B cell (primary cell): ENCODE measurements around the gene MPZL1. TPM values are rescaled to one million over a fixed set of nuclear protein-coding genes. Genes with fewer than 3 reads are reported as not detected.

ENCODE experiments used
- ATAC-seq: fragments of 200-7000 bp; cut with Tn5 transposase; one replicate; pipeline ENCODE4 v1.10.0; 2021; ENCODE audit warnings: low read depth, mild to moderate bottlenecking, moderate number of reproducible peaks, moderate library complexity
- CTCF ChIA-PET: fragments of 350-600 bp; sonication (Branson Sonifier 250); formaldehyde crosslinking; loops from one replicate; lab custom pipeline; 2021; ENCODE audit warnings: antibody characterized with exemption, inconsistent platforms; lab: Charles Lee
- POLR2A ChIA-PET: fragments of 350-600 bp; sonication (Branson Sonifier 250); formaldehyde crosslinking; loops from one replicate; lab custom pipeline; 2021; ENCODE audit warnings: antibody characterized with exemption; lab: Charles Lee
- DNase-seq: peaks from one replicate; pipeline ENCODE4 v3.0.0; 2013
- H2AFZ ChIP-seq: 2 replicates; pipeline ENCODE4 v1.6.1; 2012; ENCODE audit warnings: mild to moderate bottlenecking, low read depth, low read length; ENCODE audit not compliant: insufficient read depth, poor library complexity, severe bottlenecking
- H3K27ac ChIP-seq, 2 donors: 1 replicate in 1 of 2; 2 replicates in 1 of 2; pipeline ENCODE4 v1.5.1; 2012 to 2013; ENCODE audit warnings: low read length in 2 of 2, mild to moderate bottlenecking in 2 of 2, moderate library complexity in 1 of 2
- H3K27me3 ChIP-seq, 4 experiments: fragments of 200-600 bp in 1 of 4; sonication (generic) in 1 of 4; replicated peaks in 1 of 4; 1 replicate in 2 of 4; 2 replicates in 2 of 4; pipeline versions ENCODE4 v1.6.1 to v1.7.0; 2013 to 2016; ENCODE audit warnings: low read length in 3 of 4, mild to moderate bottlenecking in 2 of 4, mixed read lengths in 1 of 4, moderate library complexity in 1 of 4; ENCODE audit not compliant: insufficient read depth in 4 of 4, control insufficient read depth in 3 of 4; ENCODE audit errors: control extremely low read depth in 1 of 4
- H3K36me3 ChIP-seq, 2 experiments: replicated peaks in 1 of 2; 1 replicate in 1 of 2; 2 replicates in 1 of 2; pipeline versions ENCODE4 v1.6.1 to v1.7.1; 2013; ENCODE audit warnings: low read length in 1 of 2; ENCODE audit not compliant: insufficient read depth in 2 of 2, control insufficient read depth in 1 of 2; ENCODE audit errors: control extremely low read depth in 1 of 2, extremely low read depth in 1 of 2
- H3K4me1 ChIP-seq, 2 donors: fragments of 200-600 bp in 1 of 2; sonication (generic) in 1 of 2; 1 replicate in 1 of 2; 2 replicates in 1 of 2; pipeline versions ENCODE4 v1.5.1 to v1.6.1; 2013 to 2017; ENCODE audit warnings: low read length in 2 of 2; ENCODE audit not compliant: control insufficient read depth in 2 of 2, insufficient read depth in 2 of 2
- H3K4me2 ChIP-seq: replicated peaks from 2 replicates; pipeline ENCODE3; 2012; ENCODE audit warnings: mild to moderate bottlenecking, low read depth, low read length; ENCODE audit not compliant: poor library complexity, severe bottlenecking
- H3K4me3 ChIP-seq, 5 experiments: fragments of 200-600 bp in 1 of 5; sonication (generic) in 1 of 5; 1 replicate in 3 of 5; 2 replicates in 2 of 5; pipeline versions ENCODE4 v1.5.1 to v1.7.0; 2011 to 2016; ENCODE audit warnings: low read length in 4 of 5, mild to moderate bottlenecking in 4 of 5, low read depth in 2 of 5, control low read depth in 1 of 5, moderate library complexity in 1 of 5; ENCODE audit not compliant: insufficient read depth in 1 of 5; ENCODE audit errors: control extremely low read depth in 1 of 5, extremely low read depth in 1 of 5
- H3K79me2 ChIP-seq: fragments of 200-600 bp; sonication (generic); one replicate; pipeline ENCODE4 v1.6.0; 2016; ENCODE audit warnings: low read length; ENCODE audit not compliant: control insufficient read depth, insufficient read depth
- H3K9ac ChIP-seq: fragments of 200-600 bp; sonication (generic); 2 replicates; pipeline ENCODE4 v1.6.1; 2017; ENCODE audit warnings: mild to moderate bottlenecking, low read length, moderate library complexity
- H3K9me3 ChIP-seq, 3 donors: one replicate each; pipeline versions ENCODE4 v1.6.1 to v1.7.1; 2013; ENCODE audit warnings: low read length in 2 of 3; ENCODE audit not compliant: control insufficient read depth in 2 of 3, insufficient read depth in 1 of 3; ENCODE audit errors: control extremely low read depth in 1 of 3
- H4K20me1 ChIP-seq: 2 replicates; pipeline ENCODE4 v1.6.0; 2012; ENCODE audit warnings: mild to moderate bottlenecking, low read length; ENCODE audit not compliant: insufficient read depth, control insufficient read depth, poor library complexity, severe bottlenecking
- H3K27ac Mint-ChIP-seq: one replicate; pipeline ENCODE4 v1.8.0; 2021; ENCODE audit warnings: mixed read lengths
- H3K27me3 Mint-ChIP-seq: one replicate; pipeline ENCODE4 v1.8.0; 2021; ENCODE audit warnings: mixed read lengths
- H3K4me1 Mint-ChIP-seq: one replicate; pipeline ENCODE4 v1.8.0; 2021; ENCODE audit warnings: mixed read lengths
- H3K4me3 Mint-ChIP-seq: one replicate; pipeline ENCODE4 v1.8.0; 2021; ENCODE audit warnings: mixed read lengths
- H3K9me3 Mint-ChIP-seq: one replicate; pipeline ENCODE4 v1.8.0; 2022; ENCODE audit warnings: mixed read lengths; ENCODE audit not compliant: insufficient read depth
- CTCF ChIP-seq: fragments of 200-600 bp; IDR thresholded peaks from one replicate; pipeline ENCODE4 v1.8.0; 2022; ENCODE audit warnings: antibody characterized with exemption, mild to moderate bottlenecking
- EZH2 ChIP-seq: IDR thresholded peaks from 2 replicates; pipeline ENCODE4 v1.6.1; 2012; ENCODE audit warnings: borderline replicate concordance, low read depth, mild to moderate bottlenecking, moderate library complexity, low read length; ENCODE audit not compliant: insufficient read depth, poor library complexity, severe bottlenecking
- WGBS: methylation state at CpG from one replicate; pipeline ENCODE4 v1.1.5; 2013; ENCODE audit warnings: missing lambda C conversion rate; ENCODE audit not compliant: insufficient coverage; 5-methylcytosine and 5-hydroxymethylcytosine counted together
- intact Hi-C: fragments of 100-400 bp; cut with micrococcal nuclease; formaldehyde crosslinking; loops from one replicate; pipeline ENCODE4 v1.10.0; 2022
- polyA plus RNA-seq: library from polyadenylated mRNA; depleted of rRNA; stranded (reverse); fragments of >200 nt; gene quantifications from 2 replicates; pipeline ENCODE4 v1.2.3, GENCODE V29; 2012
- total RNA-seq, 2 donors: library from RNA; stranded (reverse); fragments of 120-200 nt in 1 of 2; gene quantifications; 1 replicate in 1 of 2; 2 replicates in 1 of 2; pipeline versions ENCODE4 v1.2.3 to v1.2.4, GENCODE V29; 2013 to 2022

The MPZL1 gene
- total and polyA plus RNA-seq, 2 donors (not counting 1 experiment from before 2014, with no cell fraction given): 15.4 to 27.7 TPM

GRCh38 chr1:167749741-167750140 is 28.0 kb downstream of the MPZL1 start:
- H3K36me3 ChIP-seq: no peaks in the 10 kb centered on the region
- ChIA-PET CTCF (interaction anchor here (1.5 to 1.8 kb wide), 2 partner anchors 12 to 34 kb away, joined by 5 to 6 read pairs; no protein-coding TSS in a partner anchor), POLR2A (no interaction called here)
- DNase-seq (no peak), ATAC-seq (no peak)
- H3K27ac ChIP-seq: no peak overlapping the region
- H2AFZ ChIP-seq: no peak overlapping the region
- intact Hi-C loops: no loop called here
- Mint-ChIP-seq H3K27me3 (no peaks in the 10 kb centered on the region), H3K4me3 (no peak overlapping the region), H3K4me1 (peaks cover 63% of the 10 kb centered on the region), H3K27ac (peak overlapping the region; percentile 72), H3K9me3 (no peaks in the 10 kb centered on the region)
- H3K9me3 ChIP-seq: no peaks in the 10 kb centered on the region
- no peak overlapping the region for H3K4me3 ChIP-seq
- no peaks in the 10 kb centered on the region for H4K20me1 ChIP-seq
- H3K4me1 ChIP-seq: peaks cover 40 to 41% of the 10 kb centered on the region in 2 donors
- H3K27me3 ChIP-seq: no peaks in the 10 kb centered on the region
- no peak for TF ChIP-seq CTCF
- peaks cover 29% of the 10 kb centered on the region for H3K79me2 ChIP-seq
- WGBS: no CpG with 5 or more reads among the region's 2 CpGs
- H3K4me2 ChIP-seq: no peak overlapping the region
- H3K9ac ChIP-seq: no peak overlapping the region

GRCh38 chr1:167750641-167751040 is 28.9 kb downstream of the MPZL1 start:
- Histone ChIP-seq H3K36me3 (no peaks in the 10 kb centered on the region), H3K27ac (no peak overlapping the region), H3K4me3 (no peak overlapping the region), H3K9ac (no peak overlapping the region), H3K4me1 (peaks cover 40 to 41% of the 10 kb centered on the region in 2 donors), H3K9me3 (no peaks in the 10 kb centered on the region), H2AFZ (no peak overlapping the region), H3K27me3 (no peaks in the 10 kb centered on the region), H4K20me1 (no peaks in the 10 kb centered on the region), H3K4me2 (no peak overlapping the region), H3K79me2 (peaks cover 31% of the 10 kb centered on the region)
- intact Hi-C loops: no loop called here
- H3K27me3 Mint-ChIP-seq: no peaks in the 10 kb centered on the region
- CTCF ChIA-PET: no interaction called here
- whole genome bisulfite sequencing: 80% methylated on average over 1 of the region's 2 CpGs
- peaks cover 65% of the 10 kb centered on the region for H3K4me1 Mint-ChIP-seq
- no peak for TF ChIP-seq EZH2
- no peak for TF ChIP-seq CTCF
- DNase-seq: no peak
- no peaks in the 10 kb centered on the region for H3K9me3 Mint-ChIP-seq
- no peak for ATAC-seq
- no peak overlapping the region for H3K4me3 Mint-ChIP-seq
- no peak overlapping the region for H3K27ac Mint-ChIP-seq
- POLR2A ChIA-PET: no interaction called here
